ENCODE measurements around the gene MALAT1. TPM values are rescaled to one million over a fixed set of nuclear protein-coding genes. Genes with fewer than 3 reads are reported as not detected.

The MALAT1 gene
- total RNA-seq, 1 donor from 2014 or later = 16,538 TPM

DNA sequence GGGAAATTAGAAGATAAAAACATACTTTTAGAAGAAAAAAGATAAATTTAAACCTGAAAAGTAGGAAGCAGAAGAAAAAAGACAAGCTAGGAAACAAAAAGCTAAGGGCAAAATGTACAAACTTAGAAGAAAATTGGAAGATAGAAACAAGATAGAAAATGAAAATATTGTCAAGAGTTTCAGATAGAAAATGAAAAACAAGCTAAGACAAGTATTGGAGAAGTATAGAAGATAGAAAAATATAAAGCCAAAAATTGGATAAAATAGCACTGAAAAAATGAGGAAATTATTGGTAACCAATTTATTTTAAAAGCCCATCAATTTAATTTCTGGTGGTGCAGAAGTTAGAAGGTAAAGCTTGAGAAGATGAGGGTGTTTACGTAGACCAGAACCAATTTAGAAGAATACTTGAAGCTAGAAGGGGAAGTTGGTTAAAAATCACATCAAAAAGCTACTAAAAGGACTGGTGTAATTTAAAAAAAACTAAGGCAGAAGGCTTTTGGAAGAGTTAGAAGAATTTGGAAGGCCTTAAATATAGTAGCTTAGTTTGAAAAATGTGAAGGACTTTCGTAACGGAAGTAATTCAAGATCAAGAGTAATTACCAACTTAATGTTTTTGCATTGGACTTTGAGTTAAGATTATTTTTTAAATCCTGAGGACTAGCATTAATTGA, 1.0 kb downstream of the MALAT1 start:
- no peaks in the 10 kb centered on the region for H3K27me3 Mint-ChIP-seq (ENCODE audit: unreplicated experiment)
- no peaks in the 10 kb centered on the region for H3K36me3 Mint-ChIP-seq (ENCODE audit: unreplicated experiment)
- no peak overlapping the region for H3K4me3 Mint-ChIP-seq (ENCODE audit: unreplicated experiment)
- DNase-seq (ENCODE audit: extremely low spot score, unreplicated experiment) = no peak
- TF ChIP-seq CTCF (IDR thresholded peaks at IDR 0.05) = no peak
- H3K4me1 Mint-ChIP-seq (ENCODE audit: unreplicated experiment) = peaks cover 18% of the 10 kb centered on the region
- no peaks in the 10 kb centered on the region for H3K9me3 Mint-ChIP-seq (ENCODE audit: unreplicated experiment)
- no peak overlapping the region for H3K27ac Mint-ChIP-seq (ENCODE audit: unreplicated experiment)

DNA sequence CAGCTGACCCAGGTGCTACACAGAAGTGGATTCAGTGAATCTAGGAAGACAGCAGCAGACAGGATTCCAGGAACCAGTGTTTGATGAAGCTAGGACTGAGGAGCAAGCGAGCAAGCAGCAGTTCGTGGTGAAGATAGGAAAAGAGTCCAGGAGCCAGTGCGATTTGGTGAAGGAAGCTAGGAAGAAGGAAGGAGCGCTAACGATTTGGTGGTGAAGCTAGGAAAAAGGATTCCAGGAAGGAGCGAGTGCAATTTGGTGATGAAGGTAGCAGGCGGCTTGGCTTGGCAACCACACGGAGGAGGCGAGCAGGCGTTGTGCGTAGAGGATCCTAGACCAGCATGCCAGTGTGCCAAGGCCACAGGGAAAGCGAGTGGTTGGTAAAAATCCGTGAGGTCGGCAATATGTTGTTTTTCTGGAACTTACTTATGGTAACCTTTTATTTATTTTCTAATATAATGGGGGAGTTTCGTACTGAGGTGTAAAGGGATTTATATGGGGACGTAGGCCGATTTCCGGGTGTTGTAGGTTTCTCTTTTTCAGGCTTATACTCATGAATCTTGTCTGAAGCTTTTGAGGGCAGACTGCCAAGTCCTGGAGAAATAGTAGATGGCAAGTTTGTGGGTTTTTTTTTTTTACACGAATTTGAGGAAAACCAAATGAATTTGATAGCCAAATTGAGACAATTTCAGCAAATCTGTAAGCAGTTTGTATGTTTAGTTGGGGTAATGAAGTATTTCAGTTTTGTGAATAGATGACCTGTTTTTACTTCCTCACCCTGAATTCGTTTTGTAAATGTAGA, 1.7 kb downstream of the MALAT1 start:
- no peak for DNase-seq (ENCODE audit: extremely low spot score, unreplicated experiment)
- Mint-ChIP-seq H3K27me3 (ENCODE audit: unreplicated experiment) (no peaks in the 10 kb centered on the region), H3K36me3 (ENCODE audit: unreplicated experiment) (no peaks in the 10 kb centered on the region), H3K4me1 (ENCODE audit: unreplicated experiment) (peaks cover 17% of the 10 kb centered on the region), H3K27ac (ENCODE audit: unreplicated experiment) (no peak overlapping the region), H3K4me3 (ENCODE audit: unreplicated experiment) (no peak overlapping the region), H3K9me3 (ENCODE audit: unreplicated experiment) (no peaks in the 10 kb centered on the region)
- no peak for TF ChIP-seq CTCF (IDR thresholded peaks at IDR 0.05)

DNA sequence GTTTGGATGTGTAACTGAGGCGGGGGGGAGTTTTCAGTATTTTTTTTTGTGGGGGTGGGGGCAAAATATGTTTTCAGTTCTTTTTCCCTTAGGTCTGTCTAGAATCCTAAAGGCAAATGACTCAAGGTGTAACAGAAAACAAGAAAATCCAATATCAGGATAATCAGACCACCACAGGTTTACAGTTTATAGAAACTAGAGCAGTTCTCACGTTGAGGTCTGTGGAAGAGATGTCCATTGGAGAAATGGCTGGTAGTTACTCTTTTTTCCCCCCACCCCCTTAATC, 2.3 kb downstream of the MALAT1 start:
- no peak for TF ChIP-seq CTCF (IDR thresholded peaks at IDR 0.05)
- H3K36me3 Mint-ChIP-seq (ENCODE audit: unreplicated experiment) = no peaks in the 10 kb centered on the region
- DNase-seq (ENCODE audit: extremely low spot score, unreplicated experiment) = no peak

DNA sequence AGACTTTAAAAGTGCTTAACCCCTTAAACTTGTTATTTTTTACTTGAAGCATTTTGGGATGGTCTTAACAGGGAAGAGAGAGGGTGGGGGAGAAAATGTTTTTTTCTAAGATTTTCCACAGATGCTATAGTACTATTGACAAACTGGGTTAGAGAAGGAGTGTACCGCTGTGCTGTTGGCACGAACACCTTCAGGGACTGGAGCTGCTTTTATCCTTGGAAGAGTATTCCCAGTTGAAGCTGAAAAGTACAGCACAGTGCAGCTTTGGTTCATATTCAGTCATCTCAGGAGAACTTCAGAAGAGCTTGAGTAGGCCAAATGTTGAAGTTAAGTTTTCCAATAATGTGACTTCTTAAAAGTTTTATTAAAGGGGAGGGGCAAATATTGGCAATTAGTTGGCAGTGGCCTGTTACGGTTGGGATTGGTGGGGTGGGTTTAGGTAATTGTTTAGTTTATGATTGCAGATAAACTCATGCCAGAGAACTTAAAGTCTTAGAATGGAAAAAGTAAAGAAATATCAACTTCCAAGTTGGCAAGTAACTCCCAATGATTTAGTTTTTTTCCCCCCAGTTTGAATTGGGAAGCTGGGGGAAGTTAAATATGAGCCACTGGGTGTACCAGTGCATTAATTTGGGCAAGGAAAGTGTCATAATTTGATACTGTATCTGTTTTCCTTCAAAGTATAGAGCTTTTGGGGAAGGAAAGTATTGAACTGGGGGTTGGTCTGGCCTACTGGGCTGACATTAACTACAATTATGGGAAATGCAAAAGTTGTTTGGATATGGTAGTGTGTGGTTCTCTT, 2.8 kb downstream of the MALAT1 start:
- Mint-ChIP-seq H3K27me3 (ENCODE audit: unreplicated experiment) (no peaks in the 10 kb centered on the region), H3K4me3 (ENCODE audit: unreplicated experiment) (no peak overlapping the region), H3K9me3 (ENCODE audit: unreplicated experiment) (no peaks in the 10 kb centered on the region), H3K27ac (ENCODE audit: unreplicated experiment) (no peak overlapping the region), H3K4me1 (ENCODE audit: unreplicated experiment) (peaks cover 16% of the 10 kb centered on the region), H3K36me3 (ENCODE audit: unreplicated experiment) (no peaks in the 10 kb centered on the region)
- no peak for DNase-seq (ENCODE audit: extremely low spot score, unreplicated experiment)
- no peak for TF ChIP-seq CTCF (IDR thresholded peaks at IDR 0.05)

More for the DNA sequence above, 2.3 kb downstream of the MALAT1 start:
- Mint-ChIP-seq H3K27ac (ENCODE audit: unreplicated experiment) (no peak overlapping the region), H3K9me3 (ENCODE audit: unreplicated experiment) (no peaks in the 10 kb centered on the region), H3K4me1 (ENCODE audit: unreplicated experiment) (peaks cover 16% of the 10 kb centered on the region), H3K4me3 (ENCODE audit: unreplicated experiment) (no peak overlapping the region), H3K27me3 (ENCODE audit: unreplicated experiment) (no peaks in the 10 kb centered on the region)

DNA sequence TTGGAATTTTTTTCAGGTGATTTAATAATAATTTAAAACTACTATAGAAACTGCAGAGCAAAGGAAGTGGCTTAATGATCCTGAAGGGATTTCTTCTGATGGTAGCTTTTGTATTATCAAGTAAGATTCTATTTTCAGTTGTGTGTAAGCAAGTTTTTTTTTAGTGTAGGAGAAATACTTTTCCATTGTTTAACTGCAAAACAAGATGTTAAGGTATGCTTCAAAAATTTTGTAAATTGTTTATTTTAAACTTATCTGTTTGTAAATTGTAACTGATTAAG, 3.4 kb downstream of the MALAT1 start:
- H3K27me3 Mint-ChIP-seq (ENCODE audit: unreplicated experiment) = no peaks in the 10 kb centered on the region
- H3K4me1 Mint-ChIP-seq (ENCODE audit: unreplicated experiment) = peaks cover 15% of the 10 kb centered on the region
- H3K9me3 Mint-ChIP-seq (ENCODE audit: unreplicated experiment) = no peaks in the 10 kb centered on the region
- DNase-seq (ENCODE audit: extremely low spot score, unreplicated experiment) = no peak
- H3K27ac Mint-ChIP-seq (ENCODE audit: unreplicated experiment) = no peak overlapping the region
- H3K36me3 Mint-ChIP-seq (ENCODE audit: unreplicated experiment) = no peaks in the 10 kb centered on the region
- TF ChIP-seq CTCF (IDR thresholded peaks at IDR 0.05) = no peak
- no peak overlapping the region for H3K4me3 Mint-ChIP-seq (ENCODE audit: unreplicated experiment)

Data from osteocyte (in vitro differentiated cells).